HG03354 (cell line): ENCODE results near the gene CCDC71L.

Experiments
- ATAC-seq: cut with Tn5 transposase; IDR thresholded peaks from one replicate; pipeline ENCODE4 v1.9.1; 2021; ENCODE audit warnings: mild to moderate bottlenecking; ENCODE audit not compliant: unreplicated experiment, poor library complexity, severe bottlenecking

The CCDC71L gene

GRCh38 chr7:106630648-106631047 lies 30.3 kb downstream of the CCDC71L start:
- ATAC-seq: no peak

- ATAC-seq: no peak
Measured at GRCh38 chr7:106629516-106629915, 31.4 kb downstream of the CCDC71L start.

- no peak for ATAC-seq
Measured at GRCh38 chr7:106626376-106627164, 34.4 kb downstream of the CCDC71L start.

- ATAC-seq: no peak
Measured at GRCh38 chr7:106625678-106626301, 35.2 kb downstream of the CCDC71L start.

GRCh38 chr7:106623853-106624252 lies 37.1 kb downstream of the CCDC71L start:
- no peak for ATAC-seq

- ATAC-seq: no peak
Measured at GRCh38 chr7:106623315-106623660, 37.7 kb downstream of the CCDC71L start.

GRCh38 chr7:106622654-106623314 lies 38.2 kb downstream of the CCDC71L start:
- ATAC-seq: no peak

GRCh38 chr7:106621393-106622132 lies 39.4 kb downstream of the CCDC71L start:
- ATAC-seq: no peak

- ATAC-seq: no peak
Measured at GRCh38 chr7:106620676-106621075, 40.3 kb downstream of the CCDC71L start.

GRCh38 chr7:106620034-106620433 lies 40.9 kb downstream of the CCDC71L start:
- ATAC-seq: no peak

- ATAC-seq: no peak
Measured at GRCh38 chr7:106619213-106619612, 41.7 kb downstream of the CCDC71L start.

GRCh38 chr7:106618480-106618879 lies 42.5 kb downstream of the CCDC71L start:
- ATAC-seq: no peak

GRCh38 chr7:106617860-106618259 lies 43.1 kb downstream of the CCDC71L start:
- no peak for ATAC-seq

GRCh38 chr7:106616708-106617051 lies 44.3 kb downstream of the CCDC71L start:
- ATAC-seq: no peak

- ATAC-seq: no peak
Measured at GRCh38 chr7:106615808-106616707, 44.9 kb downstream of the CCDC71L start.

- no peak for ATAC-seq
Measured at GRCh38 chr7:106614751-106615150, 46.2 kb downstream of the CCDC71L start.

GRCh38 chr7:106613848-106614560 lies 47.0 kb downstream of the CCDC71L start:
- no peak for ATAC-seq

GRCh38 chr7:106613279-106613678 lies 47.7 kb downstream of the CCDC71L start:
- ATAC-seq: no peak

- no peak for ATAC-seq
Measured at GRCh38 chr7:106612432-106612831, 48.5 kb downstream of the CCDC71L start.
